CD8-positive, alpha-beta memory T cell (primary cell): Measurements from ENCODE around the gene DAGLA. TPM values are rescaled to one million over a fixed set of nuclear protein-coding genes. Genes with fewer than 3 reads are reported as not detected.

Experiments
- CTCF ChIA-PET: fragments of 350-600 bp; sonication (Branson Sonifier 250); formaldehyde crosslinking; loops from one replicate; lab custom pipeline; 2021; ENCODE audit warnings: antibody characterized with exemption; lab: Charles Lee
- POLR2A ChIA-PET: fragments of 350-600 bp; sonication (Branson Sonifier 250); formaldehyde crosslinking; loops from one replicate; lab custom pipeline; 2021; ENCODE audit warnings: antibody characterized with exemption; lab: Charles Lee
- DNase-seq, 5 donors: peaks; one replicate each; pipeline versions ENCODE4 v3.0.0 to v3.0.0-alpha.2; 2020 to 2022; ENCODE audit warnings: mixed read lengths in 1 of 5
- H3K27ac ChIP-seq: one replicate; pipeline ENCODE4 v1.7.0; 2013; ENCODE audit warnings: low read depth, mild to moderate bottlenecking, low read length, moderate library complexity
- H3K27me3 ChIP-seq: 2 replicates; pipeline ENCODE4 v1.7.0; 2013; ENCODE audit warnings: low read length, mild to moderate bottlenecking; ENCODE audit not compliant: insufficient read depth, poor library complexity, severe bottlenecking
- H3K36me3 ChIP-seq: 2 replicates; pipeline ENCODE4 v1.7.0; 2013; ENCODE audit warnings: mild to moderate bottlenecking, low read length, moderate library complexity; ENCODE audit not compliant: insufficient read depth
- H3K4me1 ChIP-seq: 2 replicates; pipeline ENCODE4 v1.7.0; 2013; ENCODE audit warnings: mild to moderate bottlenecking, low read length, moderate library complexity; ENCODE audit not compliant: insufficient read depth
- H3K4me3 ChIP-seq: 2 replicates; pipeline ENCODE4 v1.7.0; 2013; ENCODE audit warnings: mild to moderate bottlenecking, low read length
- H3K9me3 ChIP-seq: 2 replicates; pipeline ENCODE4 v1.7.0; 2013; ENCODE audit warnings: mild to moderate bottlenecking, low read length
- H3K27ac Mint-ChIP-seq, 8 donors: one replicate each; pipeline ENCODE4 v1.8.0; 2020 to 2021; ENCODE audit warnings: mixed read lengths in 8 of 8, mild to moderate bottlenecking in 6 of 8, inconsistent platforms in 3 of 8, moderate library complexity in 3 of 8
- H3K27me3 Mint-ChIP-seq, 2 donors: one replicate each; pipeline ENCODE4 v1.8.0; 2020 to 2021; ENCODE audit warnings: mixed read lengths in 2 of 2, mild to moderate bottlenecking in 1 of 2, moderate library complexity in 1 of 2
- H3K36me3 Mint-ChIP-seq, 3 donors: one replicate each; pipeline ENCODE4 v1.8.0; 2020 to 2021; ENCODE audit warnings: mixed read lengths in 3 of 3, inconsistent platforms in 1 of 3, mild to moderate bottlenecking in 1 of 3
- H3K4me1 Mint-ChIP-seq, 3 donors: one replicate each; pipeline ENCODE4 v1.8.0; 2020 to 2021; ENCODE audit warnings: mixed read lengths in 3 of 3, inconsistent platforms in 1 of 3, mild to moderate bottlenecking in 1 of 3
- H3K4me3 Mint-ChIP-seq, 7 donors: one replicate each; pipeline ENCODE4 v1.8.0; 2020 to 2021; ENCODE audit warnings: mixed read lengths in 7 of 7, mild to moderate bottlenecking in 6 of 7, moderate library complexity in 4 of 7, inconsistent platforms in 2 of 7
- H3K9me3 Mint-ChIP-seq, 5 donors: one replicate each; pipeline ENCODE4 v1.8.0; 2020 to 2022; ENCODE audit warnings: mixed read lengths in 5 of 5, mild to moderate bottlenecking in 3 of 5, moderate library complexity in 2 of 5, inconsistent platforms in 1 of 5
- polyA plus RNA-seq: library from polyadenylated mRNA; unstranded; fragments of 300-500 nt; fragmentation: Illumina TruSeq; gene quantifications from one replicate; pipeline ENCODE4 v1.2.3, GENCODE V29; 2021
- total RNA-seq, 2 experiments: library from RNA; stranded (reverse); gene quantifications; one replicate each; pipeline ENCODE4 v1.2.3, GENCODE V29; 2021

The DAGLA gene
- total and polyA plus RNA-seq, 3 experiments from 2014 or later: 0.11 to 0.20 TPM; not detected in 1

GRCh38 chr11:61689164-61689496 lies 8.9 kb downstream of the DAGLA start:
- no peaks in the 10 kb centered on the region for H3K27me3 ChIP-seq
- no peaks in the 10 kb centered on the region for H3K9me3 Mint-ChIP-seq
- no peaks in the 10 kb centered on the region for H3K36me3 ChIP-seq
- H3K4me1 ChIP-seq: peaks cover 25% of the 10 kb centered on the region
- DNase-seq: no peak
- no peak overlapping the region for H3K27ac ChIP-seq
- no peaks in the 10 kb centered on the region for H3K36me3 Mint-ChIP-seq
- H3K4me3 Mint-ChIP-seq: no peak overlapping the region
- H3K4me1 Mint-ChIP-seq: peaks cover 0 to 3% (median 0%) of the 10 kb centered on the region in 3 donors
- no peak overlapping the region for H3K4me3 ChIP-seq
- CTCF ChIA-PET: no interaction called here
- peaks cover 31 to 40% of the 10 kb centered on the region in 2 donors for H3K27me3 Mint-ChIP-seq
- no peak overlapping the region for H3K27ac Mint-ChIP-seq
- H3K9me3 ChIP-seq: no peaks in the 10 kb centered on the region
- POLR2A ChIA-PET: no interaction called here

- Histone ChIP-seq H3K36me3 (no peaks in the 10 kb centered on the region), H3K4me1 (peaks cover 15% of the 10 kb centered on the region), H3K4me3 (no peak overlapping the region), H3K27ac (no peak overlapping the region), H3K27me3 (no peaks in the 10 kb centered on the region), H3K9me3 (no peaks in the 10 kb centered on the region)
- POLR2A ChIA-PET: no interaction called here
- Mint-ChIP-seq H3K27ac (peak overlapping the region in 1 of 8 donors; percentile 60), H3K36me3 (no peaks in the 10 kb centered on the region), H3K27me3 (peaks cover 23 to 29% of the 10 kb centered on the region in 2 donors), H3K4me1 (peaks cover 4 to 5% (median 5%) of the 10 kb centered on the region in 3 donors), H3K4me3 (no peak overlapping the region), H3K9me3 (no peaks in the 10 kb centered on the region)
- CTCF ChIA-PET: interaction anchor here (0.9 kb wide), 1 partner anchor 418 kb away, joined by 3 read pairs; no protein-coding TSS in a partner anchor
- no peak for DNase-seq
Measured at GRCh38 chr11:61690706-61691379, 10.7 kb downstream of the DAGLA start.

- ChIA-PET CTCF (interaction anchor here (0.9 kb wide), 1 partner anchor 417 kb away, joined by 3 read pairs; no protein-coding TSS in a partner anchor), POLR2A (no interaction called here)
- Mint-ChIP-seq H3K9me3 (no peaks in the 10 kb centered on the region), H3K27ac (no peak overlapping the region), H3K27me3 (peaks cover 16 to 22% of the 10 kb centered on the region in 2 donors), H3K4me1 (peaks cover 8 to 9% (median 9%) of the 10 kb centered on the region in 3 donors), H3K36me3 (no peaks in the 10 kb centered on the region), H3K4me3 (no peak overlapping the region)
- H3K4me1 ChIP-seq: peaks cover 14% of the 10 kb centered on the region
- H3K27me3 ChIP-seq: no peaks in the 10 kb centered on the region
- no peaks in the 10 kb centered on the region for H3K36me3 ChIP-seq
- H3K9me3 ChIP-seq: no peaks in the 10 kb centered on the region
- no peak overlapping the region for H3K4me3 ChIP-seq
- DNase-seq: no peak
- H3K27ac ChIP-seq: no peak overlapping the region
Measured at GRCh38 chr11:61691380-61692156, 11.4 kb downstream of the DAGLA start.

- Mint-ChIP-seq H3K9me3 (no peaks in the 10 kb centered on the region), H3K4me3 (no peak overlapping the region), H3K27me3 (peaks cover 6 to 12% of the 10 kb centered on the region in 2 donors), H3K4me1 (peaks cover 13 to 22% (median 16%) of the 10 kb centered on the region in 3 donors), H3K36me3 (no peaks in the 10 kb centered on the region), H3K27ac (peak overlapping the region in 2 of 8 donors; percentile 60 to 70)
- POLR2A ChIA-PET: no interaction called here
- H3K36me3 ChIP-seq: no peaks in the 10 kb centered on the region
- no peaks in the 10 kb centered on the region for H3K9me3 ChIP-seq
- DNase-seq: no peak
- H3K27ac ChIP-seq: no peak overlapping the region
- peaks cover 32% of the 10 kb centered on the region for H3K4me1 ChIP-seq
- H3K4me3 ChIP-seq: no peak overlapping the region
- CTCF ChIA-PET: interaction anchor here (1.0 to 1.4 kb wide), 3 partner anchors 11 to 39 kb away, joined by 3 read pairs; no protein-coding TSS in a partner anchor
- H3K27me3 ChIP-seq: no peaks in the 10 kb centered on the region
Measured at GRCh38 chr11:61693922-61694601, 13.9 kb downstream of the DAGLA start.

GRCh38 chr11:61694602-61694939 lies 14.4 kb downstream of the DAGLA start:
- Histone ChIP-seq H3K9me3 (no peaks in the 10 kb centered on the region), H3K27me3 (no peaks in the 10 kb centered on the region), H3K36me3 (no peaks in the 10 kb centered on the region), H3K27ac (no peak overlapping the region), H3K4me3 (no peak overlapping the region), H3K4me1 (peaks cover 32% of the 10 kb centered on the region)
- H3K4me3 Mint-ChIP-seq: no peak overlapping the region
- DNase-seq: no peak
- peaks cover 13 to 22% (median 16%) of the 10 kb centered on the region in 3 donors for H3K4me1 Mint-ChIP-seq
- no peaks in the 10 kb centered on the region for H3K9me3 Mint-ChIP-seq
- ChIA-PET POLR2A (no interaction called here), CTCF (interaction anchor here (1.0 to 1.3 kb wide), 2 partner anchors 11 to 23 kb away, joined by 3 read pairs; no protein-coding TSS in a partner anchor)
- H3K27ac Mint-ChIP-seq: peak overlapping the region in 3 of 8 donors; percentile 29 to 91 (median 47)
- peaks cover 3 to 7% of the 10 kb centered on the region in 2 donors for H3K27me3 Mint-ChIP-seq
- no peaks in the 10 kb centered on the region for H3K36me3 Mint-ChIP-seq

- H3K36me3 Mint-ChIP-seq: no peaks in the 10 kb centered on the region
- H3K4me3 Mint-ChIP-seq: peak overlapping the region in 4 of 7 donors; percentile 24 to 61 (median 58)
- peaks cover 13 to 22% (median 16%) of the 10 kb centered on the region in 3 donors for H3K4me1 Mint-ChIP-seq
- ChIA-PET CTCF (interaction anchor here (1.0 to 1.3 kb wide), 2 partner anchors 12 to 23 kb away, joined by 3 read pairs; no protein-coding TSS in a partner anchor), POLR2A (interaction anchor here (0.5 kb wide), 1 partner anchor 35 kb away, joined by 4 read pairs; no protein-coding TSS in a partner anchor)
- peak overlapping the region; percentile 43 for H3K4me3 ChIP-seq
- no peak for DNase-seq
- peaks cover 2 to 3% of the 10 kb centered on the region in 2 donors for H3K27me3 Mint-ChIP-seq
- no peaks in the 10 kb centered on the region for H3K9me3 Mint-ChIP-seq
- no peaks in the 10 kb centered on the region for H3K9me3 ChIP-seq
- H3K27ac Mint-ChIP-seq: peak overlapping the region in 6 of 8 donors; percentile 85 to 95 (median 92)
- H3K27me3 ChIP-seq: no peaks in the 10 kb centered on the region
- H3K27ac ChIP-seq: no peak overlapping the region
- H3K4me1 ChIP-seq: peaks cover 32% of the 10 kb centered on the region
- H3K36me3 ChIP-seq: no peaks in the 10 kb centered on the region
Measured at GRCh38 chr11:61694946-61695706, 14.9 kb downstream of the DAGLA start.

- no peaks in the 10 kb centered on the region for H3K27me3 ChIP-seq
- no peak overlapping the region for H3K27ac ChIP-seq
- H3K4me1 ChIP-seq: peaks cover 32% of the 10 kb centered on the region
- ChIA-PET CTCF (no interaction called here), POLR2A (no interaction called here)
- H3K27ac Mint-ChIP-seq: peak overlapping the region in 7 of 8 donors; percentile 73 to 95 (median 93)
- peak overlapping the region; percentile 26 to 83 (median 59) for H3K4me3 Mint-ChIP-seq
- peak overlapping the region; percentile 43 for H3K4me3 ChIP-seq
- no peaks in the 10 kb centered on the region for H3K9me3 Mint-ChIP-seq
- no peaks in the 10 kb centered on the region for H3K9me3 ChIP-seq
- H3K36me3 ChIP-seq: no peaks in the 10 kb centered on the region
- DNase-seq: peak; percentile 84 to 93 (median 89)
- peaks cover 0 to 1% of the 10 kb centered on the region in 2 donors for H3K27me3 Mint-ChIP-seq
- H3K36me3 Mint-ChIP-seq: no peaks in the 10 kb centered on the region
- H3K4me1 Mint-ChIP-seq: peaks cover 13 to 22% (median 16%) of the 10 kb centered on the region in 3 donors
Measured at GRCh38 chr11:61695917-61696316, 15.7 kb downstream of the DAGLA start.
